Mucosa of rectum (tissue), 2 donors: ENCODE data around the gene EXOSC9.
"Not testable (repeated sequence)": the region's sequence is repeated elsewhere in the genome, so short reads cannot be mapped to it uniquely, and the experiment has no call there.

Source experiments
- H3K27ac ChIP-seq, 2 donors: one replicate each; pipeline ENCODE4 v1.7.0; 2013; ENCODE audit warnings: inconsistent platforms in 2 of 2, low read depth in 2 of 2, low read length in 2 of 2
- H3K27me3 ChIP-seq, 2 donors: one replicate each; pipeline ENCODE4 v1.7.0; 2013; ENCODE audit warnings: low read length in 2 of 2; ENCODE audit not compliant: control insufficient read depth in 2 of 2, insufficient read depth in 2 of 2
- H3K36me3 ChIP-seq, 2 donors: one replicate each; pipeline ENCODE4 v1.7.0; 2013; ENCODE audit warnings: low read length in 2 of 2; ENCODE audit not compliant: control insufficient read depth in 2 of 2, insufficient read depth in 2 of 2
- H3K4me1 ChIP-seq, 2 donors: one replicate each; pipeline ENCODE4 v1.7.0; 2013; ENCODE audit warnings: low read length in 2 of 2, mild to moderate bottlenecking in 1 of 2; ENCODE audit not compliant: control insufficient read depth in 2 of 2, insufficient read depth in 2 of 2
- H3K4me3 ChIP-seq, 2 donors: one replicate each; pipeline ENCODE4 v1.7.0; 2013; ENCODE audit warnings: low read length in 2 of 2
- H3K9ac ChIP-seq, 2 donors: one replicate each; pipeline ENCODE4 v1.7.0; 2013; ENCODE audit warnings: low read length in 2 of 2, low read depth in 1 of 2, mild to moderate bottlenecking in 1 of 2
- H3K9me3 ChIP-seq, 2 donors: one replicate each; pipeline ENCODE4 v1.7.0; 2013; ENCODE audit warnings: low read length in 2 of 2; ENCODE audit not compliant: control insufficient read depth in 2 of 2
- donor health status: healthy.
- donor health status: Normal muscosa, but diverticular disease.

EXOSC9 gene, protein sequence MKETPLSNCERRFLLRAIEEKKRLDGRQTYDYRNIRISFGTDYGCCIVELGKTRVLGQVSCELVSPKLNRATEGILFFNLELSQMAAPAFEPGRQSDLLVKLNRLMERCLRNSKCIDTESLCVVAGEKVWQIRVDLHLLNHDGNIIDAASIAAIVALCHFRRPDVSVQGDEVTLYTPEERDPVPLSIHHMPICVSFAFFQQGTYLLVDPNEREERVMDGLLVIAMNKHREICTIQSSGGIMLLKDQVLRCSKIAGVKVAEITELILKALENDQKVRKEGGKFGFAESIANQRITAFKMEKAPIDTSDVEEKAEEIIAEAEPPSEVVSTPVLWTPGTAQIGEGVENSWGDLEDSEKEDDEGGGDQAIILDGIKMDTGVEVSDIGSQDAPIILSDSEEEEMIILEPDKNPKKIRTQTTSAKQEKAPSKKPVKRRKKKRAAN

DNA sequence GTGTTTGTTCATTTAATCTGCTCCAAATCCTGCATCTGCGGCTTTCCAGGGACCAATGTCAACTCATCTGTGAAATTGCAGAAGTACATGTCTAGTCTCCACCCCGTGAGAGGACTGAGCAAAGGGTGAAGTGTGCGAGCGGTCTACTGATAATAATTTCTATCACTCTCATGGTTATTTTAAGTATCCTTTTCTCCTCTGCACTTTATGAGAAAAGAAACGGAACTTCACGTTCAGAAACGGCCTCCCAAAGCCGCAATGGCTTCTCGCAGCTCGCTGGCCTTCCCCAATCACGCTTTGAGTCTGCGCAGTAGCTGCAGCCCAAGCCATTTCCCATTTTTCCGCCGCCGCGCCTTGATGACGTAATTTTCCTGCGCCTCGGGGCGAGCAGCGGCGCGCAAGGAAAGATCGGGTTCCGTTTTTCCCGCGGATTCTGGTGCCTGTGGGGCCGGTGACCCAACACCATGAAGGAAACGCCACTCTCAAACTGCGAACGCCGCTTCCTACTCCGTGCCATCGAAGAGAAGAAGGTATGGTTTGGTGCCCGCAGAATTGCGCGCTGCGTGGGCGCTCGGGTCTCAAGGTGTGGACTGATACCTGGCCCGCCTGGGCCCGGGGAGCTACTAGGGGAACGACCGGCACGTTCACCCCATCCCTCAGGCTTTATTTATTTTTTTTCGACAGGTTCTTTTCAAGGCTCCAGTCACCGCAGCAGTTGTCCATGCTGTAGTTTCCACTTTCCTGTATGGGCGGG, at the start of gene EXOSC9:
Gene EXOSC9 (plus strand): TSS at position 363 of the 754 bp plus-strand sequence. CDS start 102 bp downstream, at position 465.
- H3K9me3 ChIP-seq: no peaks in the 10 kb centered on the region
- H3K27me3 ChIP-seq: peaks cover 0 to 2% of the 10 kb centered on the region in 2 donors
- H3K36me3 ChIP-seq: peaks cover 4 to 14% of the 10 kb centered on the region in 2 donors
- peak within 1 kb of the TSS; percentile 86 to 87 for H3K4me3 ChIP-seq
- peak within 1 kb of the TSS; percentile 80 to 89 for H3K27ac ChIP-seq
- peaks cover 0 to 7% of the 10 kb centered on the region in 2 donors for H3K4me1 ChIP-seq
- H3K9ac ChIP-seq: peak within 1 kb of the TSS; percentile 76 to 89

DNA sequence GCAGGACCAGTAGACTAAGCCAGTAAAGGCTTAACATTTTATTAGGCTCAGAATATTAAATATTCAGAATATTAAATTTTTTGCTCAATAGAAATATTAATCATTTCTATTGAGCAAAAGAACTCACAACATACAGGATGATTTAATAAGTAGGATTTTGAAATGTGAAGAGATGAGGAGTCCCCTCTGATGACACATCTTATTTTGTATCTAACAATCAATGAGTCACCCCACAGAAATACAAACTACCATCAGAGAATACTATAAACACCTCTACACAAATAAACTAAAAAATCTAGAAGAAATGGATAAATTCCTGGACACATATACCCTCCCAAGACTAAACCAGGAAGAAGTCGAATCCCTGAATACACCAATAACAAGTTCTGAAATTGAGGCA, 49.0 kb upstream of the EXOSC9 start:
- H3K36me3 ChIP-seq, H3K27me3 ChIP-seq: not testable (repeated sequence)

DNA sequence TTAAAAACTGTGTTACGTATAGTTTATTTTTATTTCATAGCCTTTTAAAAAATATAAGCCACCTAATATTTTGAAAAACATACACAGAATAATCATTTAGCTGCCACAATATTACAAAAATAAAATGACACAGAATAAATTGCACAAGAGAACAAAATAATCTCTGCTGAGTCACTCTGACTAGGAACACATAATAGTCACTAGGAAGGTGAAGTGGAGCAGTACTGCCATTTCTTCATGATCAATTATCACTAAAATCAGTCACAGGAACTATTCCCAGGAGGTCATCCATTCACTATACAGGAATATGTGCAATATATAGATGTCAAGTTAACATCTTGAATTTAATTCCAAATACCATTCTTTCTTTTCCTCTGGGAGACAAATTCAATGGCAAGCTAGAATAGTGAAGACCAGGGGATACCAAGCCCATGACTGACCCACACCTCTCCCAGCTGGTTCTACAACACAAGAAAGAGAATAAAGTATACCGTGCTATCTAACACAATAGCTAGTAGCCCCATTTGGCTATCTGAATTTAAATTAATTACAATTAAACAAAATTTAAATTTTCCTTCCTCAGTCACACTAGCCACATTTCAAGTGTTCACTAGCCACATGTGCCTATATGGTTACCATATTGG, 42.1 kb upstream of the EXOSC9 start:
- no peak overlapping the region for H3K9ac ChIP-seq
- no peaks in the 10 kb centered on the region for H3K36me3 ChIP-seq
- H3K4me3 ChIP-seq: no peak overlapping the region
- H3K9me3 ChIP-seq: no peaks in the 10 kb centered on the region
- peaks cover 6 to 8% of the 10 kb centered on the region in 2 donors for H3K27me3 ChIP-seq
- H3K27ac ChIP-seq: no peak overlapping the region
- no peaks in the 10 kb centered on the region for H3K4me1 ChIP-seq

More for the DNA sequence above, 49.0 kb upstream of the EXOSC9 start:
- H3K4me3 ChIP-seq, H3K9ac ChIP-seq, H3K4me1 ChIP-seq, H3K27ac ChIP-seq, H3K9me3 ChIP-seq: not testable (repeated sequence)

DNA sequence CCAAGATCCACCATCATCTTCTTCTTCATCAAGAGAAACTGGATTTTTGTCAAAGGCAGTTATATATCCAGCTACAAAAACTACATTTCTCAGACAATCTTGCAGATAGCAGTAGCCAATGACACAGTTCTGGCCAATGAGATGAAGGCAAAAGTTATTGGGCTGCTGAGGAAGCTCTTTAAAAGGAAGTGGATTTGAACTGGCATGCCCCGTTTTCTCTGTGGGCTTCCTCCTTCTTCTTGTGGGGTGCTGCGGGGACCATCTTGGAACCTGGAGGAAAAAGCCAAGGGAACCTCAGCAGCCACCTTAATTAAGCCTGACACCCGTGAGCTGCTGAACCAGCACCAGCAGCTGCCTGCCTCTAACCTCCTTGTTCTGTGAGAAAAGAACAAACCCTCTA, 40.9 kb upstream of the EXOSC9 start:
- Histone ChIP-seq H3K9ac (no peak overlapping the region), H3K27me3 (peaks cover 8 to 10% of the 10 kb centered on the region in 2 donors), H3K36me3 (no peaks in the 10 kb centered on the region), H3K27ac (no peak overlapping the region), H3K9me3 (no peaks in the 10 kb centered on the region), H3K4me1 (no peaks in the 10 kb centered on the region), H3K4me3 (no peak overlapping the region)

DNA sequence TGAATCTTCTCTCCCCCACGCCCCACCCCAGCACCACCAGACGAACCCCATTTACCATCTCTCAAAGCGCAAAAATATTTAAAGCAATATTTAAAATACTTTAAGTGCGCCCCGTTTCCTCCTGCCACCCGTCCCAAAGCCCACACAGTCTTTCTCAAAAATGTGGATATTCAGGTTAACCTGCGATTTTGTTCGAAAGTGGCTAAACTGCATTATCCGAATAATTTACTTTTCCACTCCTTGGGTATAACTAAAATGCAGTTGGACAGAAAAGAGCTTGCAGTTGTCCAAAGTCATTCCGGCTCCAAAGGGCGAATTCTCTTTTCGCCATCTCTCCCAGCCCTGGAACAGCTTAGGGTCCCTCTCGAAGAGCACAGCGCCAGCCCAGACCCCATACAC, 36.8 kb upstream of the EXOSC9 start:
- Histone ChIP-seq H3K27ac (no peak overlapping the region), H3K27me3 (peaks cover 12 to 15% of the 10 kb centered on the region in 2 donors), H3K4me3 (no peak overlapping the region), H3K36me3 (no peaks in the 10 kb centered on the region), H3K4me1 (no peaks in the 10 kb centered on the region), H3K9me3 (no peaks in the 10 kb centered on the region), H3K9ac (no peak overlapping the region)

DNA sequence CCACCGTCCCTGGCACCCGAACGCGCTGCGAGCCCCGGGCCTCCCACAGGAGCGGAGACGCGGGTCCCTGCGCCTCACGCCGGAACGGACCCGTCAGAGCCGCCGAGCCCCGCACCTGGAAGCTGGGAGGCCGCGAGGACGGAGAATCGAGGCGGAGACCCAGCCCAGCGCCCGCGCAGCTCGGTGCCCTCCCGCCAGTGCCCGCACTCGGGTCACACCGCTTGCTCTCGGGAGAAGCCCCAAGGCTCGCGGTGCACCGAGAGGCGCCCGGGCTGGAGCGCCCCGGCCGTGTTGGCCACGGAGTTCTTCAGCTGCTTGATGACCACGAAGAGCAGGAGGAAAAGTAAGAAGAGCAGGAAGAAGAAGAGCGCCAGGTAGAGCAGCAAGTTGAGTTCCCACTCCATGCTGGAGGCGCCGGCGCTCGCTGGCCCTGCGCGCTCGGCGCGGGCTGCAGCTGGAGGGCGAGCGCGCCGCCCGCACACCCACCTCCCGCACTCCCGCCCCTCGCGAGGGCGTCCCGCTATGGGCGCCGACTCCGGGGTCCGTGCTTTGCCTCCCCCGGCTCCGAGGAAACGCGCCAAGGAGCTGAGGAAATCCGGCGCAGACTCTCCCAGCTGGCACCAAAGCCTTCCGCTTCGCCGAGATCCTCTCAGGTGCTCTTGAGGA, 36.3 kb upstream of the EXOSC9 start, which contains the start of gene SMIM43:
Gene SMIM43 (minus strand): TSS at position 463 of the 666 bp plus-strand sequence. CDS start 59 bp downstream, at position 404.
- Histone ChIP-seq H3K9me3 (no peaks in the 10 kb centered on the region), H3K9ac (no peak within 1 kb of the TSS), H3K36me3 (no peaks in the 10 kb centered on the region), H3K4me3 (peak within 1 kb of the TSS in 1 of 2 donors; percentile 20), H3K27me3 (peaks cover 12 to 15% of the 10 kb centered on the region in 2 donors), H3K4me1 (no peaks in the 10 kb centered on the region), H3K27ac (no peak within 1 kb of the TSS)

DNA sequence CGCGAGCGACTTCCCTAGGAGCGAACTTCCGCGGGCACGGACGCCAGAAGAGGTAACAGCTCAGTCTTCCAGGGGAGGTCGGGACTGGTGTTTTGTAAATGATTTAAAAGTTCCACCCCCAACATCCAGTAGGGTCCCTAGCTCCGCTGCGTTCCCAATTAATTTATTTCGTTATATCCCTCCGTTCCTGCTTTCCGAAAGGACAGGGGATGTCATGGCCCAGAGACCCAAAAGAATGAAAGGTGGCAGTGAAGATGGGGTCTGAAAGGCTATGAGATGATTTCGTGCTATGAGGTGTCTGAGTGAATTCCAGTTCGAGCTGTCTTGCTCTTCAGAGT, 35.8 kb upstream of the EXOSC9 start:
- Histone ChIP-seq H3K9ac (no peak overlapping the region), H3K27ac (no peak overlapping the region), H3K27me3 (peaks cover 12 to 15% of the 10 kb centered on the region in 2 donors), H3K4me3 (no peak overlapping the region), H3K4me1 (no peaks in the 10 kb centered on the region), H3K9me3 (no peaks in the 10 kb centered on the region), H3K36me3 (no peaks in the 10 kb centered on the region)

DNA sequence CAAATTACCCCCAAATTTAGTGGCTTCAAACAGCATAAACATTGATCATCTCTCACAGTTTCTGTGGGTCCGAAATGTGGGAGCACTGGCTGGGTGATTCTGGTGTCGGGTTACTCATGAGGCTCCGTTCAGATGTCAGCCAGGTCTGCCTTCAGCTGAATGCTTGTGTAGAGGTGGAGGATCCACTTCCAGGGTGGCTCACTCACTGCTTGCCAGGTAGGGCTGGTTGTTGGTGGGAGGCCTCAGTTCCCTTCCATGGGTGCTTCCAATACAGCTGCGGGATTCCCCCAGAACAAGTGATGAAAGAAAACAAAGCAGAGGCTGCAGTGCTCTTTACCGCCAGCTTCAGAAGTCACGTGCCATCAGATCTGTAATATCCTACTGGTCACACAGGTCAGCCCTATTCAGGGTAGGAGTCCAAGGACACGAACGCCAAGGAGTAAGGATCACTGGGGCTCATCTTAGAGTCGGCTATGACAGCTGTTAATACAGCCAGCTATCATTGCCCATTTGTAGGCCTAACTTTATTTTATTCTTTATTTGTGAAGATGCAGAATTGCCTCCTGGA, 35.1 kb upstream of the EXOSC9 start:
- no peak overlapping the region for H3K4me3 ChIP-seq
- H3K9me3 ChIP-seq: no peaks in the 10 kb centered on the region
- no peaks in the 10 kb centered on the region for H3K4me1 ChIP-seq
- no peak overlapping the region for H3K27ac ChIP-seq
- peaks cover 12 to 15% of the 10 kb centered on the region in 2 donors for H3K27me3 ChIP-seq
- H3K9ac ChIP-seq: no peak overlapping the region
- no peaks in the 10 kb centered on the region for H3K36me3 ChIP-seq

DNA sequence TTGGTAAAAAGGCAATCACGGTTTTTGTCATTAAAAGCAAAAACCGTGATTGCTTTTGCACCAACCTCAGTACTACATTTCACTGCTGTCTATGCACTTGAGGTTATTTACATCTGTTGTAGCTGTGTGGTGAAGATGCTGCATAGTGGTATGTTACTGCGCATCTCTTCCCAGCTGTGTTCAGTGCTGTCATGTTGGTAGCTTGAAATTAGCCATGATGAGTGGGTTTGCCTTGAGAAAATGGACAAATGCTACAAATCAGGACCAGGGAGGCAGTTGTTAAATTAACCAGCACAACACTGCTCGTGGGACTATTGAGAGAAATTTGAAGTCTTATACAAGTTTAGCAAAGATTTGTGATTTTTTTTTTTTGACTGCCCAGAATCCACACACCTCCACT, 34.0 kb upstream of the EXOSC9 start:
- Histone ChIP-seq H3K9me3 (no peaks in the 10 kb centered on the region), H3K27ac (no peak overlapping the region), H3K4me1 (no peaks in the 10 kb centered on the region), H3K36me3 (no peaks in the 10 kb centered on the region), H3K27me3 (peaks cover 12 to 13% of the 10 kb centered on the region in 2 donors), H3K4me3 (no peak overlapping the region), H3K9ac (no peak overlapping the region)
